ENCODE results near the gene NOXA1.

DNA sequence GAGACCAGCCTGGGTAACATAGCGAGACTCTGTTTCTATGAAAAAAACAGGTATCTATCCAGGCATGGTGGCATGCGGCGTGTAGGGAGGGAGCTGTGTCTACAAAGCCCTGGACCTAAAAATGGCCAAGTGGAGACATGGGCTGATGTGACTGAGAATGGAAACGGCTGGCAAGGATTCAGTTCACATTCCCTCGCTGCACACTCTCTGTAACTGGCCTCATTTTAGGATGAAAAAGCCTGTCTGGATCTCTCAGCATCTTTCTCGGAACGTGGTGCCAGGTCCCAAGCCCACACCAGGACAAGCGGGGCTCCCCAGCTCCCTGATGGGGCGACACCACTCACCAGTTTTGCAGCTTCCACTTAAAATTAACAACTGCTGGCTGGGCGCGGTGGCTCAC, 13.7 kb upstream of the NOXA1 start:
- TF ChIP-seq POLR2AphosphoS5 (IDR thresholded peaks at IDR 0.05; ENCODE audit: low read depth, low read length) (no peak), POLR2A (IDR thresholded peaks at IDR 0.05; ENCODE audit: low read depth, low read length) (no peak), TAF1 (IDR thresholded peaks at IDR 0.05; ENCODE audit: borderline replicate concordance, low read depth, low read length) (no peak)

Data from GM12892 (cell line).